SK-N-SH (cell line): Measurements from ENCODE around the gene IL17RE. TPM values are rescaled to one million over a fixed set of nuclear protein-coding genes. Genes with fewer than 3 reads are reported as not detected.

ENCODE experiments used
- CTCF ChIA-PET: fragments of 300-600, 350-600 bp; formaldehyde crosslinking; extraction: SDS; loops from one replicate; lab custom pipeline; 2021; lab: Yijun Ruan, JAX
- POLR2A ChIA-PET: fragments of 350-600 bp; sonication (Branson Sonifier 250); formaldehyde crosslinking; extraction: SDS; loops from one replicate; lab custom pipeline; 2020; ENCODE audit warnings: antibody characterized with exemption, inconsistent platforms; lab: Yijun Ruan, JAX
- DNase-seq: peaks from one replicate; pipeline ENCODE4 v3.0.0; 2012
- H2AFZ ChIP-seq: fragments of 200-600 bp; sonication (generic); 2 replicates; pipeline ENCODE4 v1.8.1; 2016; ENCODE audit warnings: antibody characterized with exemption, mild to moderate bottlenecking, low read depth
- H3F3A ChIP-seq: fragments of 200-600 bp; sonication (generic); replicated peaks from 2 replicates; pipeline ENCODE3; 2016; ENCODE audit warnings: antibody characterized with exemption, mild to moderate bottlenecking; ENCODE audit not compliant: insufficient read depth
- H3K27ac ChIP-seq, 2 experiments: fragments of 200-500 bp in 1 of 2; fragments of 200-600 bp in 1 of 2; sonication (Bioruptor generic) in 1 of 2; sonication (generic), shearing (Covaris generic) in 1 of 2; 2 replicates each; pipeline versions ENCODE4 v1.5.1 to v1.6.1; 2014 to 2016; ENCODE audit warnings: low read depth in 2 of 2, inconsistent platforms in 1 of 2, low read length in 1 of 2, mild to moderate bottlenecking in 1 of 2, mixed read lengths in 1 of 2
- H3K27me3 ChIP-seq: fragments of 200-600 bp; sonication (generic), shearing (Covaris generic); 2 replicates; pipeline ENCODE4 v1.6.1; 2016; ENCODE audit warnings: mixed run types; ENCODE audit not compliant: insufficient read depth
- H3K36me3 ChIP-seq, 2 experiments: fragments of 200-500 bp in 1 of 2; fragments of 200-600 bp in 1 of 2; sonication (Bioruptor generic) in 1 of 2; sonication (generic) in 1 of 2; replicated peaks in 1 of 2; 2 replicates each; pipeline versions ENCODE3 to v1.5.1; 2014 to 2016; ENCODE audit warnings: low read length in 1 of 2, mild to moderate bottlenecking in 1 of 2; ENCODE audit not compliant: insufficient read depth in 2 of 2, control insufficient read depth in 1 of 2
- H3K4me1 ChIP-seq, 2 experiments: fragments of 200-500 bp in 1 of 2; fragments of 200-600 bp in 1 of 2; sonication (Bioruptor generic) in 1 of 2; sonication (generic), shearing (Covaris generic) in 1 of 2; 2 replicates each; pipeline versions ENCODE4 v1.5.1 to v1.6.1; 2014 to 2016; ENCODE audit warnings: low read depth in 1 of 2, low read length in 1 of 2, mixed run types in 1 of 2; ENCODE audit not compliant: insufficient read depth in 2 of 2, control insufficient read depth in 1 of 2
- H3K4me2 ChIP-seq: fragments of 200-600 bp; sonication (generic), shearing (Covaris generic); 2 replicates; pipeline ENCODE4 v1.6.1; 2017; ENCODE audit warnings: mixed run types
- H3K4me3 ChIP-seq, 2 experiments: fragments of 200-500 bp in 1 of 2; fragments of 200-600 bp in 1 of 2; sonication (Bioruptor generic) in 1 of 2; sonication (generic), shearing (Covaris generic) in 1 of 2; 2 replicates each; pipeline versions ENCODE4 v1.5.1 to v1.8.1; 2014 to 2016; ENCODE audit warnings: low read depth in 2 of 2, inconsistent platforms in 1 of 2, low read length in 1 of 2, mild to moderate bottlenecking in 1 of 2, mixed read lengths in 1 of 2, moderate library complexity in 1 of 2
- H3K79me2 ChIP-seq: fragments of 200-600 bp; sonication (generic); 2 replicates; pipeline ENCODE4 v1.8.1; 2017; ENCODE audit warnings: mild to moderate bottlenecking; ENCODE audit not compliant: insufficient read depth
- H3K9ac ChIP-seq: fragments of 200-600 bp; sonication (generic); 2 replicates; pipeline ENCODE4 v1.6.1; 2017; ENCODE audit warnings: mixed run types
- H3K9me2 ChIP-seq: fragments of 200-600 bp; sonication (generic); 2 replicates; pipeline ENCODE4 v1.6.1; 2017; ENCODE audit warnings: mixed run types
- H3K9me3 ChIP-seq: fragments of 200-600 bp; sonication (generic); 2 replicates; pipeline ENCODE4 v1.6.1; 2017; ENCODE audit warnings: mixed run types, mild to moderate bottlenecking, moderate library complexity
- H4K20me1 ChIP-seq: fragments of 200-600 bp; sonication (generic); 2 replicates; pipeline ENCODE4 v1.6.1; 2017; ENCODE audit warnings: mild to moderate bottlenecking, mixed run types; ENCODE audit not compliant: insufficient read depth
- EP300 ChIP-seq, 2 experiments: IDR thresholded peaks; 2 replicates each; pipeline versions ENCODE4 v1.4.0 to v1.6.1; 2012; ENCODE audit warnings: borderline replicate concordance in 1 of 2, low read depth in 1 of 2, low read length in 1 of 2
- EZH2phosphoT487 ChIP-seq: fragments of 200-600 bp; sonication (generic); IDR thresholded peaks from 2 replicates; pipeline ENCODE4 v1.6.1; 2017; ENCODE audit warnings: low read depth, mixed run types, mild to moderate bottlenecking, antibody characterized with exemption, moderate library complexity, borderline replicate concordance
- FOXJ3 ChIP-seq: sonication (generic); formaldehyde crosslinking; IDR thresholded peaks from 2 replicates; pipeline ENCODE4 v1.5.1; 2020; ENCODE audit warnings: mild to moderate bottlenecking, missing genetic modification reagents
- FOXM1 ChIP-seq: IDR thresholded peaks from 2 replicates; pipeline ENCODE4 v1.4.0; 2012; ENCODE audit warnings: low read depth, mild to moderate bottlenecking
- JUND ChIP-seq: IDR thresholded peaks from 2 replicates; pipeline ENCODE4 v1.4.0; 2012
- NFIC ChIP-seq: IDR thresholded peaks from 2 replicates; pipeline ENCODE4 v1.4.0; 2012; ENCODE audit warnings: borderline replicate concordance
- NRF1 ChIP-seq: IDR thresholded peaks from 2 replicates; pipeline ENCODE4 v1.6.1; 2012; ENCODE audit warnings: low read depth, mild to moderate bottlenecking, low read length
- POLR2AphosphoS5 ChIP-seq: IDR thresholded peaks from 2 replicates; pipeline ENCODE4 v1.6.1; 2012; ENCODE audit warnings: low read depth, low read length
- RFX5 ChIP-seq: IDR thresholded peaks from 2 replicates; pipeline ENCODE4 v1.6.1; 2012; ENCODE audit warnings: mild to moderate bottlenecking, improper control_type of control experiment, low read length
- RXRA ChIP-seq: IDR thresholded peaks from 2 replicates; pipeline ENCODE4 v1.4.0; 2012; ENCODE audit warnings: low read depth, mild to moderate bottlenecking, borderline replicate concordance
- TAF1 ChIP-seq: IDR thresholded peaks from 2 replicates; pipeline ENCODE4 v1.6.1; 2012; ENCODE audit warnings: low read depth, mild to moderate bottlenecking, low read length, moderate library complexity, borderline replicate concordance
- TEAD4 ChIP-seq: IDR thresholded peaks from 2 replicates; pipeline ENCODE4 v1.4.0; 2012; ENCODE audit warnings: mild to moderate bottlenecking, borderline replicate concordance; ENCODE audit not compliant: insufficient read depth
- WGBS: methylation state at CpG from one replicate; pipeline ENCODE4 v1.1.6; 2017; ENCODE audit warnings: low lambda C conversion rate; 5-methylcytosine and 5-hydroxymethylcytosine counted together
- polyA plus RNA-seq, 3 experiments: library from polyadenylated mRNA; depleted of rRNA; stranded (reverse); fragments of >200 nt; gene quantifications; 2 replicates each; pipeline ENCODE4 v1.2.3, GENCODE V29; 2012
- TF ChIP-seq, protein P1 (sequence below): fragments of 200-600 bp; sonication (generic); IDR thresholded peaks from 2 replicates; pipeline ENCODE4 v1.6.1; 2017; ENCODE audit warnings: antibody characterized with exemption, mild to moderate bottlenecking, moderate library complexity
- TF ChIP-seq, protein P2 (sequence below): IDR thresholded peaks from 2 replicates; pipeline ENCODE4 v1.4.0; 2012; ENCODE audit warnings: low read depth, borderline replicate concordance
- TF ChIP-seq, protein P3 (sequence below): fragments of 150-350 bp; IDR thresholded peaks from 2 replicates; pipeline ENCODE4 v1.6.1; 2016; ENCODE audit warnings: mild to moderate bottlenecking, low read depth, low read length
- TF ChIP-seq, protein P4 (sequence below): IDR thresholded peaks from 2 replicates; pipeline ENCODE4; 2012
- TF ChIP-seq, protein P5 (sequence below): IDR thresholded peaks from 2 replicates; pipeline ENCODE4 v1.4.0; 2012; ENCODE audit warnings: low read depth, borderline replicate concordance
- TF ChIP-seq, protein P6 (sequence below): fragments of 150-350 bp; IDR thresholded peaks from 2 replicates; pipeline ENCODE4 v1.6.1; 2017; ENCODE audit warnings: antibody characterized with exemption, low read length, low read depth, borderline replicate concordance

The IL17RE gene
- polyA plus RNA-seq, 1 of the 3 experiments (the other 2 are of a cell fraction): 0.95 TPM

DNA sequence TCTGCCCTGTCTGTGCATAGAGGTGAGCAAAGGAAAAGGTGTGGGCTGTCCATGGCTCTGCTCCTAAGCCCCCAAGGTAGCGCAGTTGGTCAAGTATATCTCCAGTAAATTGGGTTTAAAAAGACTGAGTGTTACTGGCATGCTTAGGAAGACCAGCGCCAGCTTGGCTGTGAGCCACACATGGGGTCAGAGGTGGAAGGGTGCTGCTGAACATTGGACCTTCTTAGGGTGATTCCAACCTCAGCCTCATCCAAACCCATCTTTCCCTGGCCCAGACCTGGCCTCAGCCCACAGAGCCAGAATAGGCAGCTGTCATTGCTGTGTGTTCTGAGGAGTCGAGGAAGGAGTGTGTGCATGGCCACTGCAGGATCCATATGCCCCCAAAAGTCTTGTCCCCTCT is 5.6 kb downstream of the IL17RE start (continued):
- TF ChIP-seq, protein P1, sequence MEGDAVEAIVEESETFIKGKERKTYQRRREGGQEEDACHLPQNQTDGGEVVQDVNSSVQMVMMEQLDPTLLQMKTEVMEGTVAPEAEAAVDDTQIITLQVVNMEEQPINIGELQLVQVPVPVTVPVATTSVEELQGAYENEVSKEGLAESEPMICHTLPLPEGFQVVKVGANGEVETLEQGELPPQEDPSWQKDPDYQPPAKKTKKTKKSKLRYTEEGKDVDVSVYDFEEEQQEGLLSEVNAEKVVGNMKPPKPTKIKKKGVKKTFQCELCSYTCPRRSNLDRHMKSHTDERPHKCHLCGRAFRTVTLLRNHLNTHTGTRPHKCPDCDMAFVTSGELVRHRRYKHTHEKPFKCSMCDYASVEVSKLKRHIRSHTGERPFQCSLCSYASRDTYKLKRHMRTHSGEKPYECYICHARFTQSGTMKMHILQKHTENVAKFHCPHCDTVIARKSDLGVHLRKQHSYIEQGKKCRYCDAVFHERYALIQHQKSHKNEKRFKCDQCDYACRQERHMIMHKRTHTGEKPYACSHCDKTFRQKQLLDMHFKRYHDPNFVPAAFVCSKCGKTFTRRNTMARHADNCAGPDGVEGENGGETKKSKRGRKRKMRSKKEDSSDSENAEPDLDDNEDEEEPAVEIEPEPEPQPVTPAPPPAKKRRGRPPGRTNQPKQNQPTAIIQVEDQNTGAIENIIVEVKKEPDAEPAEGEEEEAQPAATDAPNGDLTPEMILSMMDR: no peak
- no peak for TF ChIP-seq EP300 (IDR thresholded peaks at IDR 0.05; ENCODE audit: borderline replicate concordance in 1 of 2, low read depth in 1 of 2, low read length in 1 of 2)
- no peak for TF ChIP-seq FOXM1
- no peak for TF ChIP-seq RXRA
- no peak for TF ChIP-seq TEAD4
- no peak for TF ChIP-seq TAF1
- TF ChIP-seq, protein P2, sequence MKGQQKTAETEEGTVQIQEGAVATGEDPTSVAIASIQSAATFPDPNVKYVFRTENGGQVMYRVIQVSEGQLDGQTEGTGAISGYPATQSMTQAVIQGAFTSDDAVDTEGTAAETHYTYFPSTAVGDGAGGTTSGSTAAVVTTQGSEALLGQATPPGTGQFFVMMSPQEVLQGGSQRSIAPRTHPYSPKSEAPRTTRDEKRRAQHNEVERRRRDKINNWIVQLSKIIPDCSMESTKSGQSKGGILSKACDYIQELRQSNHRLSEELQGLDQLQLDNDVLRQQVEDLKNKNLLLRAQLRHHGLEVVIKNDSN: no peak
- no peak for TF ChIP-seq RFX5
- TF ChIP-seq, protein P3, sequence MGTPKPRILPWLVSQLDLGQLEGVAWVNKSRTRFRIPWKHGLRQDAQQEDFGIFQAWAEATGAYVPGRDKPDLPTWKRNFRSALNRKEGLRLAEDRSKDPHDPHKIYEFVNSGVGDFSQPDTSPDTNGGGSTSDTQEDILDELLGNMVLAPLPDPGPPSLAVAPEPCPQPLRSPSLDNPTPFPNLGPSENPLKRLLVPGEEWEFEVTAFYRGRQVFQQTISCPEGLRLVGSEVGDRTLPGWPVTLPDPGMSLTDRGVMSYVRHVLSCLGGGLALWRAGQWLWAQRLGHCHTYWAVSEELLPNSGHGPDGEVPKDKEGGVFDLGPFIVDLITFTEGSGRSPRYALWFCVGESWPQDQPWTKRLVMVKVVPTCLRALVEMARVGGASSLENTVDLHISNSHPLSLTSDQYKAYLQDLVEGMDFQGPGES: no peak
- TF ChIP-seq, protein P4, sequence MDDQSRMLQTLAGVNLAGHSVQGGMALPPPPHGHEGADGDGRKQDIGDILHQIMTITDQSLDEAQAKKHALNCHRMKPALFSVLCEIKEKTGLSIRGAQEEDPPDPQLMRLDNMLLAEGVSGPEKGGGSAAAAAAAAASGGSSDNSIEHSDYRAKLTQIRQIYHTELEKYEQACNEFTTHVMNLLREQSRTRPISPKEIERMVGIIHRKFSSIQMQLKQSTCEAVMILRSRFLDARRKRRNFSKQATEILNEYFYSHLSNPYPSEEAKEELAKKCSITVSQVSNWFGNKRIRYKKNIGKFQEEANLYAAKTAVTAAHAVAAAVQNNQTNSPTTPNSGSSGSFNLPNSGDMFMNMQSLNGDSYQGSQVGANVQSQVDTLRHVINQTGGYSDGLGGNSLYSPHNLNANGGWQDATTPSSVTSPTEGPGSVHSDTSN: no peak
- no peak for TF ChIP-seq NFIC

DNA sequence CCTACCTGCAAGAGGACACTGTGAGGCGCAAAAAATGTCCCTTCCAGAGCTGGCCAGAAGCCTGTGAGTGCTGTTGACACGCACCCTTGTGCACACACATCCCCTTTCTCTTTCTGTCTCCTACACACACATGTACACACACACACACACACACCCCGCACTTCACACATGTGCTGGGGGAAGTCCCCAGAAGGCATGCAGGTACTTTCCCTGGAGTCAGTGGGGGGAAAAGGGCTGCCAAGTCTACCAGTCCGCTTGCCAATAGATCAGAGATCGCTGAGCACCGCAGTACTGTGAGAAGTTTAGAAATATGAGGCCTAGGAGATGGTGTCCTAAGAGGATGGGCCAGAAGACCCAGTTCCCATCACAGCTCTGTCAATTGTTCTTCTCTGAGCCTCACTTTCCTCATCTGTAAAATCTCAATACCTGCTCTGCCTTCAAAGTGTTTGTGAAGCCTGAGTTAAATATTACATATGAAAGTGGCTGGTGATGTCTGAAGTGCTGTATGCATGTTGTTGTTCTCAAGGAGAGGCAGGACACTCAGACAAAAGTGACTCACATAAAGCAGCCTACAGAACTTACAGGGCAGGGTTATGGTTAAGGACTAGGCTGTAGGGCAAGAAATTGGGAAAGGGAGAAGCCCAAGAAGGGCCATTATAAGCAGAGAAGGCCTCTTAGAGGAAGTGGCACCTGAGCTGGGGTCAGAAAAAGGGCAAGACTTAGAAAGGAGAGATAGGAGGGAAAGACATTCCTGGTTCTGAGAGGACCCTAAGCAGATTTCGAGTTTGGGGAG is 6.8 kb downstream of the IL17RE start:
- H2AFZ ChIP-seq: no peak overlapping the region
- H4K20me1 ChIP-seq: no peaks in the 10 kb centered on the region
- H3K79me2 ChIP-seq: no peaks in the 10 kb centered on the region
- no peaks in the 10 kb centered on the region for H3K36me3 ChIP-seq
- ChIA-PET POLR2A (no interaction called here), CTCF (no interaction called here)
- H3K27me3 ChIP-seq: no peaks in the 10 kb centered on the region
- H3K9me3 ChIP-seq: no peaks in the 10 kb centered on the region
- no peak for DNase-seq
- peaks cover 6% of the 10 kb centered on the region for H3F3A ChIP-seq
- no peaks in the 10 kb centered on the region for H3K9me2 ChIP-seq
- WGBS: 89% methylated on average over 7 of the region's 7 CpGs
- no peak overlapping the region for H3K9ac ChIP-seq
- no peak overlapping the region for H3K27ac ChIP-seq
- H3K4me2 ChIP-seq: no peak overlapping the region
- TF ChIP-seq, protein P5, sequence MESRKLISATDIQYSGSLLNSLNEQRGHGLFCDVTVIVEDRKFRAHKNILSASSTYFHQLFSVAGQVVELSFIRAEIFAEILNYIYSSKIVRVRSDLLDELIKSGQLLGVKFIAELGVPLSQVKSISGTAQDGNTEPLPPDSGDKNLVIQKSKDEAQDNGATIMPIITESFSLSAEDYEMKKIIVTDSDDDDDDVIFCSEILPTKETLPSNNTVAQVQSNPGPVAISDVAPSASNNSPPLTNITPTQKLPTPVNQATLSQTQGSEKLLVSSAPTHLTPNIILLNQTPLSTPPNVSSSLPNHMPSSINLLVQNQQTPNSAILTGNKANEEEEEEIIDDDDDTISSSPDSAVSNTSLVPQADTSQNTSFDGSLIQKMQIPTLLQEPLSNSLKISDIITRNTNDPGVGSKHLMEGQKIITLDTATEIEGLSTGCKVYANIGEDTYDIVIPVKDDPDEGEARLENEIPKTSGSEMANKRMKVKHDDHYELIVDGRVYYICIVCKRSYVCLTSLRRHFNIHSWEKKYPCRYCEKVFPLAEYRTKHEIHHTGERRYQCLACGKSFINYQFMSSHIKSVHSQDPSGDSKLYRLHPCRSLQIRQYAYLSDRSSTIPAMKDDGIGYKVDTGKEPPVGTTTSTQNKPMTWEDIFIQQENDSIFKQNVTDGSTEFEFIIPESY: no peak
- TF ChIP-seq JUND (no peak), FOXJ3 (CRISPR knock-in tag) (no peak), FOXM1 (no peak), NRF1 (no peak), EZH2phosphoT487 (no peak), POLR2AphosphoS5 (no peak)
- TF ChIP-seq, protein P2: no peak
- TF ChIP-seq, protein P6, sequence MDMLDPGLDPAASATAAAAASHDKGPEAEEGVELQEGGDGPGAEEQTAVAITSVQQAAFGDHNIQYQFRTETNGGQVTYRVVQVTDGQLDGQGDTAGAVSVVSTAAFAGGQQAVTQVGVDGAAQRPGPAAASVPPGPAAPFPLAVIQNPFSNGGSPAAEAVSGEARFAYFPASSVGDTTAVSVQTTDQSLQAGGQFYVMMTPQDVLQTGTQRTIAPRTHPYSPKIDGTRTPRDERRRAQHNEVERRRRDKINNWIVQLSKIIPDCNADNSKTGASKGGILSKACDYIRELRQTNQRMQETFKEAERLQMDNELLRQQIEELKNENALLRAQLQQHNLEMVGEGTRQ: no peak
- H3K4me1 ChIP-seq: peaks cover 0 to 11% of the 10 kb centered on the region in 2 experiments; a peak in 1 of 4 replicates
- no peak overlapping the region for H3K4me3 ChIP-seq
